HFFc6 (cell line): ENCODE data around the gene TTC32. TPM values are rescaled to one million over a fixed set of nuclear protein-coding genes. Genes with fewer than 3 reads are reported as not detected.
A peak's percentile ranks its signal among the peaks of the same experiment; 100 is the strongest.
"Not testable (repeated sequence)": the region's sequence is repeated elsewhere in the genome, so short reads cannot be mapped to it uniquely, and the experiment has no call there.

ENCODE experiments used
- DNase-seq: peaks from one replicate; pipeline ENCODE4 v3.0.0-alpha.2; 2018
- H3K27ac Mint-ChIP-seq: 2 replicates; pipeline ENCODE4 v1.8.0; 2020; ENCODE audit warnings: mild to moderate bottlenecking, mixed read lengths
- H3K27me3 Mint-ChIP-seq: 2 replicates; pipeline ENCODE4 v1.8.0; 2021; ENCODE audit warnings: mild to moderate bottlenecking, moderate library complexity, mixed read lengths; ENCODE audit not compliant: insufficient read depth
- H3K36me3 Mint-ChIP-seq: 2 replicates; pipeline ENCODE4 v1.8.0; 2021; ENCODE audit warnings: low read depth, mixed read lengths
- H3K4me1 Mint-ChIP-seq: 2 replicates; pipeline ENCODE4 v1.8.0; 2020; ENCODE audit warnings: low read depth, mixed read lengths
- H3K4me3 Mint-ChIP-seq: 2 replicates; pipeline ENCODE4 v1.8.0; 2020; ENCODE audit warnings: mild to moderate bottlenecking, moderate library complexity, mixed read lengths
- H3K9me3 Mint-ChIP-seq: 2 replicates; pipeline ENCODE4 v1.8.0; 2020; ENCODE audit warnings: mild to moderate bottlenecking, mixed read lengths
- total RNA-seq, 6 experiments: library from RNA; stranded (reverse); fragmentation: NEBNext Ultra II Directional; extraction: Animal tissue kit (Norgen Biotek cat#: 25700); gene quantifications; 2 replicates in 1 of 6; 3 replicates in 5 of 6; pipeline ENCODE4 v1.2.3, GENCODE V29; 2021
- TF ChIP-seq, protein P1 (sequence below): fragments of 200-600 bp; sonication (generic); IDR thresholded peaks from 2 replicates; pipeline ENCODE4 v1.5.0; 2021; ENCODE audit warnings: antibody characterized with exemption, mild to moderate bottlenecking

Gene TTC32
- total RNA-seq, 6 experiments from 2014 or later = 3.9 to 5.9 (median 4.8) TPM

DNA sequence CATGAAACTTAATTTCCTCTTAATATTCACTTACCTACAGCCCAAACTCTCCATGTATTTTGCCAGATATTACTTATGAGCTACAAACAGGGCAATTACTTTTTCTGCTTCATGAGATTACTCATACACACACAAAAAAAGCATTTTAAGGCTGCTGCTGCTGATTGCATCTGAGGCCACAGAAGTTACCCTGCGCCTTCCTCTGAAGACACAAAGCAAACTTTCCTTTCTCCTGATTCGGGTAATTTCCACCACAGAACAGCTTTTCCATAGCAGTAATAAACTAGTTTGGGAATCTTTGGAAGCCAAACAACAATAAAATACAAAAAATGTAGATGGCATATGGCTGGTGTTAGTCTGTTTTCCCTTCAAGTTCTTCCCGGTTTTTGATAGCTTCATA, 6.2 kb downstream of the TTC32 start:
- no peaks in the 10 kb centered on the region for H3K9me3 Mint-ChIP-seq
- no peak overlapping the region for H3K4me3 Mint-ChIP-seq
- TF ChIP-seq, protein P1, sequence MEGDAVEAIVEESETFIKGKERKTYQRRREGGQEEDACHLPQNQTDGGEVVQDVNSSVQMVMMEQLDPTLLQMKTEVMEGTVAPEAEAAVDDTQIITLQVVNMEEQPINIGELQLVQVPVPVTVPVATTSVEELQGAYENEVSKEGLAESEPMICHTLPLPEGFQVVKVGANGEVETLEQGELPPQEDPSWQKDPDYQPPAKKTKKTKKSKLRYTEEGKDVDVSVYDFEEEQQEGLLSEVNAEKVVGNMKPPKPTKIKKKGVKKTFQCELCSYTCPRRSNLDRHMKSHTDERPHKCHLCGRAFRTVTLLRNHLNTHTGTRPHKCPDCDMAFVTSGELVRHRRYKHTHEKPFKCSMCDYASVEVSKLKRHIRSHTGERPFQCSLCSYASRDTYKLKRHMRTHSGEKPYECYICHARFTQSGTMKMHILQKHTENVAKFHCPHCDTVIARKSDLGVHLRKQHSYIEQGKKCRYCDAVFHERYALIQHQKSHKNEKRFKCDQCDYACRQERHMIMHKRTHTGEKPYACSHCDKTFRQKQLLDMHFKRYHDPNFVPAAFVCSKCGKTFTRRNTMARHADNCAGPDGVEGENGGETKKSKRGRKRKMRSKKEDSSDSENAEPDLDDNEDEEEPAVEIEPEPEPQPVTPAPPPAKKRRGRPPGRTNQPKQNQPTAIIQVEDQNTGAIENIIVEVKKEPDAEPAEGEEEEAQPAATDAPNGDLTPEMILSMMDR = no peak
- DNase-seq = no peak
- no peak overlapping the region for H3K27ac Mint-ChIP-seq
- peaks cover 3% of the 10 kb centered on the region for H3K36me3 Mint-ChIP-seq
- no peaks in the 10 kb centered on the region for H3K27me3 Mint-ChIP-seq
- peaks cover 54% of the 10 kb centered on the region for H3K4me1 Mint-ChIP-seq

DNA sequence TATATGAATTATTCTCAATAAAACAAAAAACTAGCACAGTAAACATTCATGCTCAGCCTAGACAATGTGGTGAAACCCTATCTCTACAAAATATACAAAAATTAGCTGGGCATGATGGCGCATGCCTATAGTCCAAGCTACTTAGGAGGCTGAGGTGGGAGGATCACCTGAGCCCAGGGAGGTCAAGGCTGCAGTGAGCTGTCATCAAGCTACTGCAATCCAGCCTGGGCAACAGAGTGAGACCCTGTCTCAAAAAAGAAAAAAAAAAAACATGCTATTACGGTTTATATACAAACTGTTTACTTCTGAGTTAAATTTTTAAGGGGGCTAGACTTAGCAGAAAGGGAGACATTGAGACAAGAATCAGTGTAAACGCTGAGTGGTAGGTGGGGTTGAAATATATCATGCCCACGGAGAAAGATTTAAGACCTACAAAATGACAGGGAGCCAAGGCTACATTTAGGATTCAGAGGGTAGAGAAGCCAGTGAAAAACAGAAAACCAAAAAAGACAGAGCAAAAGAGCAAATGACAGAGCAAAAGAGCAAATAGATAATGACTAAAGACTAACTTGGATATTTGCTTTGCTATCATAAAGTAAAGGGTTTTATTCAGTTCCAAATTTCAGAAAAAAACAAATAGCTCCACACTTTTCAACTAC, 7.5 kb downstream of the TTC32 start:
- no peak overlapping the region for H3K27ac Mint-ChIP-seq
- peaks cover 8% of the 10 kb centered on the region for H3K36me3 Mint-ChIP-seq
- H3K9me3 Mint-ChIP-seq = no peaks in the 10 kb centered on the region
- TF ChIP-seq, protein P1 = no peak
- peaks cover 44% of the 10 kb centered on the region for H3K4me1 Mint-ChIP-seq
- no peak for DNase-seq
- no peaks in the 10 kb centered on the region for H3K27me3 Mint-ChIP-seq
- no peak overlapping the region for H3K4me3 Mint-ChIP-seq

DNA sequence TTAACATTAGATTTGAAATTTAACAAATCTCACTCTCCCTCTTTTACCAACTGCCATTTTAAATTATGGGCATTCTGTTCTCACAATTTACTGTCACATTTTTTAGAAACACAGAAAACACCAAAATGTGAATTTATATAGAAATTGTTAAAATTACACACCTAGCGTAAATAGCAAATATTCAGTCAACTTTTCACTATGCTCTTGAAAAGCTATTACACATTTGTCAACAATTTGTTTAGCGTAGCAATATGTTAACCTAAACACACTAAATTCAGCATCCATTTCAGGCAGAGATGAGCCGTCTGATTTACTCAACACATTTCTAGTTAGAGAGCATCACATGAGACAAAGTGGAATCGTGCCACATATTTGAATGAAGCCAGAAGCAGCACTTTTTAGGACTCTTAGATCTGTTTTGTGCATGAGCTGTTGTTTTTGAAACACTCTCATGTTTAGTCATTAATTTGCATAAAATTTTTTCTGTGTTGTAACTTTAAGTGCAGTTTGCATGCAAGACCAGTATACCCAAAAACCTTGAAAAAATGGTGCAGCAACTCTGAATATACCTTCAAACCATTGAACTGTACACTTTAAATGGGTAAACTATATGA, 8.2 kb downstream of the TTC32 start:
- Mint-ChIP-seq H3K4me1 (peaks cover 38% of the 10 kb centered on the region), H3K36me3 (peaks cover 9% of the 10 kb centered on the region), H3K9me3 (no peaks in the 10 kb centered on the region), H3K4me3 (no peak overlapping the region), H3K27me3 (no peaks in the 10 kb centered on the region), H3K27ac (no peak overlapping the region)
- DNase-seq = peak; percentile 32
- TF ChIP-seq, protein P1 = no peak

DNA sequence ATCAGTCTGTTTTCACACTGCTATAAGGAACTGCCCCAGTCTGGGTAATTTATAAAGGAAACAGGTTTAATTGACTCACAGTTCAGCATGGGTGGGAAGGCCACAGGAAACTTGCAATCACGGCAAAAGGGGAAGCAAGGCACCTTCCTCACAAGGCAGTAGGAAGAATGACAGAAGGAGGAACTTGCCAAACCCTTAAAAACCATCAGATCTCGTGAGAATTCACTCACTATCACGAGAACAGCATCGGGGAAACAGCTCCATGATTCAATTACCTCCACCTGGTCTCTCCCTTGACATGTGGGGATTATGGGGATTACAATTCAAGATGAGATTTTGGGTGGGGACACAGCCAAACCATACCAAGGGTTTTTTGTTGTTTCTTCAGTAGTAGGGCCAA, 9.8 kb downstream of the TTC32 start:
- H3K4me3 Mint-ChIP-seq, H3K9me3 Mint-ChIP-seq, H3K27me3 Mint-ChIP-seq, H3K27ac Mint-ChIP-seq, H3K36me3 Mint-ChIP-seq, DNase-seq: not testable (repeated sequence)
- H3K4me1 Mint-ChIP-seq = peaks cover 25% of the 10 kb centered on the region

DNA sequence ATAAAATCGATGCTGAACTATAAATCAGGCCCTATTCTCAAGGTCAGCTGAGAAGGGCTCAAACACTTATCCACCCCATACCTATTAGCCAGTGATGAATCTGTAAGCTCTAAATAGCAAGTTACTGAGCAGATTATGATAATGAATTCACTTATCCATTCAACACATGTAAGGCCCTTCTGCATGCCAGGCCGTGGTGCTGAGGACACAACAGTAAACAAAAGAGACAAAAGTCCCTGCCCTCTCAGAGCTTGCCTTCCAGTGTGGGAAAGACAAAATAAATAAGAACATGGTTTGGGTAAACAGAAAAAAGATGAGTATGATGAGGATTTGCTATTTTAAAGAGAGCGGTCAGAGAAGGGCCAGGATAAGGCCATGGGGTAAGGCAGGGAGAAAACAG, 11.7 kb downstream of the TTC32 start:
- Mint-ChIP-seq H3K36me3 (peaks cover 9% of the 10 kb centered on the region), H3K27me3 (peaks cover 4% of the 10 kb centered on the region; the same call in 1 of the 2 replicates), H3K4me3 (no peak overlapping the region), H3K9me3 (no peaks in the 10 kb centered on the region), H3K4me1 (peaks cover 14% of the 10 kb centered on the region), H3K27ac (no peak overlapping the region)
- no peak for DNase-seq
- TF ChIP-seq, protein P1 = no peak

DNA sequence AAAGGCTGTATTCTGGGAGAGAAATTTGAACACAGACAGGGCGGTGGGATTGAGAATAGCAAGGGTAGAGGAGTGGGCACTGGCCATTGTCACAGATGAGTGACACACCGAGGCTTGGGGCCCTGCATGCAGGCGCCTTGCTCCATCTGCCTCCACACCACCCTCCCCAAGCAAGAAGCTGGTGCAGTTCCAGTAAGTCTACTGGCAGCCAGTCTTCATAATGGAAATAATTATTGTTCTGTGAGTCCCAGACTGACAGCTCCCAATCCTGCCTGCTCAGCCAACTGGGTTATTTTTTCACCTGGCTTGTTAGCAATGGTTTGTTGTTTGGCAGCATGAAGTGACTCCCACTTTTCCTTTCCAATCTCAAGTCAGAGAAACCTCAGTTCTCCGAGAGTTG, 13.0 kb downstream of the TTC32 start:
- Mint-ChIP-seq H3K27ac (no peak overlapping the region), H3K9me3 (no peaks in the 10 kb centered on the region), H3K4me1 (peaks cover 6% of the 10 kb centered on the region), H3K36me3 (peaks cover 9% of the 10 kb centered on the region; the same call in 1 of the 2 replicates), H3K27me3 (peaks cover 13% of the 10 kb centered on the region), H3K4me3 (no peak overlapping the region)
- DNase-seq = no peak
- TF ChIP-seq, protein P1 = no peak
